NCI-H1930 (cell line): ENCODE measurements around the gene PTBP3.
"Not testable (repeated sequence)": the region's sequence is repeated elsewhere in the genome, so short reads cannot be mapped to it uniquely, and the experiment has no call there.

ENCODE experiments used
- DNase-seq, 2 experiments: peaks; one replicate each; lab custom pipeline; 2025; lab: John Stamatoyannopoulos, UW

Gene PTBP3

GRCh38 chr9:112268413-112268812, 65.0 kb downstream of the PTBP3 start:
- DNase-seq, result no peak

- DNase-seq, result not testable (repeated sequence)
Measured at GRCh38 chr9:112267086-112267485, 66.3 kb downstream of the PTBP3 start.

GRCh38 chr9:112265391-112265790, 68.0 kb downstream of the PTBP3 start:
- DNase-seq, result no peak

GRCh38 chr9:112262577-112262976, 70.8 kb downstream of the PTBP3 start:
- DNase-seq, result no peak

- DNase-seq, result no peak
Measured at GRCh38 chr9:112261133-112261532, 72.3 kb downstream of the PTBP3 start.

GRCh38 chr9:112258106-112258505, 75.3 kb downstream of the PTBP3 start:
- no peak for DNase-seq

- no peak for DNase-seq
Measured at GRCh38 chr9:112252194-112252593, 81.2 kb downstream of the PTBP3 start.

- DNase-seq, result no peak
Measured at GRCh38 chr9:112249277-112249676, 84.1 kb downstream of the PTBP3 start.

- no peak for DNase-seq
Measured at GRCh38 chr9:112248722-112249121, 84.7 kb downstream of the PTBP3 start.

- DNase-seq, result no peak
Measured at GRCh38 chr9:112247090-112247489, 86.3 kb downstream of the PTBP3 start.

GRCh38 chr9:112245126-112245525, 88.3 kb downstream of the PTBP3 start:
- DNase-seq, result no peak

- DNase-seq, result no peak
Measured at GRCh38 chr9:112242147-112242804, 91.1 kb downstream of the PTBP3 start.

- no peak for DNase-seq
Measured at GRCh38 chr9:112241491-112241890, 91.9 kb downstream of the PTBP3 start.

- no peak for DNase-seq
Measured at GRCh38 chr9:112239708-112240107, 93.7 kb downstream of the PTBP3 start.

GRCh38 chr9:112239284-112239683, 94.1 kb downstream of the PTBP3 start:
- DNase-seq, result no peak

GRCh38 chr9:112234779-112235178, 98.6 kb downstream of the PTBP3 start:
- DNase-seq, result no peak

- no peak for DNase-seq
Measured at GRCh38 chr9:112233769-112234168, 99.7 kb downstream of the PTBP3 start.

- DNase-seq, result no peak
Measured at GRCh38 chr9:112232233-112232632, 101.2 kb downstream of the PTBP3 start.

- DNase-seq, result no peak
Measured at GRCh38 chr9:112226091-112226490, 107.3 kb downstream of the PTBP3 start.

- no peak for DNase-seq
Measured at GRCh38 chr9:112224401-112225289, 108.8 kb downstream of the PTBP3 start.

- no peak for DNase-seq
Measured at GRCh38 chr9:112218908-112219307, 114.5 kb downstream of the PTBP3 start.

- no peak for DNase-seq
Measured at GRCh38 chr9:112212926-112213325, 120.5 kb downstream of the PTBP3 start.

GRCh38 chr9:112207451-112207850, 126.0 kb downstream of the PTBP3 start:
- no peak for DNase-seq
